ENCODE results near the gene KMT2E.

Gene KMT2E

GRCh38 chr7:104981672-104982037, 32.4 kb upstream of the KMT2E start:
- Histone ChIP-seq H3K4me1 (peaks cover 23% of the 10 kb centered on the region), H3K9me3 (no peaks in the 10 kb centered on the region), H3K36me3 (peaks cover 3% of the 10 kb centered on the region; the same call in 1 of the 2 replicates), H3K4me3 (ENCODE audit: low read depth, low read length) (no peak overlapping the region), H3K27me3 (no peaks in the 10 kb centered on the region)
- TF ChIP-seq CTCF (IDR thresholded peaks at IDR 0.05; ENCODE audit: low read depth, low read length): no peak
- no peak for DNase-seq

- DNase-seq: no peak
- H3K4me3 ChIP-seq (ENCODE audit: low read depth, low read length): peak overlapping the region; percentile 87
These were observed 31.5 kb upstream of the KMT2E start for GRCh38 chr7:104982308-104983075.

GRCh38 chr7:104983076-104983577, 30.9 kb upstream of the KMT2E start:
- no peak for DNase-seq
- Histone ChIP-seq H3K36me3 (peaks cover 3% of the 10 kb centered on the region; the same call in 1 of the 2 replicates), H3K9me3 (no peaks in the 10 kb centered on the region), H3K4me1 (peaks cover 23% of the 10 kb centered on the region), H3K4me3 (ENCODE audit: low read depth, low read length) (peak overlapping the region; percentile 87), H3K27me3 (no peaks in the 10 kb centered on the region)
- TF ChIP-seq CTCF (IDR thresholded peaks at IDR 0.05; ENCODE audit: low read depth, low read length): no peak

More at GRCh38 chr7:104982308-104983075, 31.5 kb upstream of the KMT2E start:
- Histone ChIP-seq H3K9me3 (no peaks in the 10 kb centered on the region), H3K27me3 (no peaks in the 10 kb centered on the region), H3K4me1 (peaks cover 23% of the 10 kb centered on the region), H3K36me3 (peaks cover 3% of the 10 kb centered on the region; the same call in 1 of the 2 replicates)
- TF ChIP-seq CTCF (IDR thresholded peaks at IDR 0.05; ENCODE audit: low read depth, low read length): no peak

GRCh38 chr7:104983578-104984539, 30.1 kb upstream of the KMT2E start:
- peaks cover 3% of the 10 kb centered on the region; the same call in 1 of the 2 replicates for H3K36me3 ChIP-seq
- peak; percentile 86 for DNase-seq
- H3K4me1 ChIP-seq: peaks cover 21% of the 10 kb centered on the region
- TF ChIP-seq CTCF (IDR thresholded peaks at IDR 0.05; ENCODE audit: low read depth, low read length): peak; percentile 40
- H3K27me3 ChIP-seq: no peaks in the 10 kb centered on the region
- peak overlapping the region; percentile 87 for H3K4me3 ChIP-seq (ENCODE audit: low read depth, low read length)
- no peaks in the 10 kb centered on the region for H3K9me3 ChIP-seq

- DNase-seq: no peak
- Histone ChIP-seq H3K4me1 (peaks cover 16% of the 10 kb centered on the region), H3K9me3 (no peaks in the 10 kb centered on the region), H3K27me3 (no peaks in the 10 kb centered on the region), H3K4me3 (ENCODE audit: low read depth, low read length) (peak overlapping the region; percentile 87), H3K36me3 (peaks cover 3% of the 10 kb centered on the region; the same call in 1 of the 2 replicates)
- TF ChIP-seq CTCF (IDR thresholded peaks at IDR 0.05; ENCODE audit: low read depth, low read length): no peak
These were observed 29.3 kb upstream of the KMT2E start for GRCh38 chr7:104984585-104985258.
